ENCODE results near the gene SPX. TPM values are rescaled to one million over a fixed set of nuclear protein-coding genes. Genes with fewer than 3 reads are reported as not detected.

Gene SPX
- polyA plus RNA-seq, 2 of the 4 experiments (the other 2 are of a cell fraction), result 2.9 to 39.8 TPM

GRCh38 chr12:21559855-21560569 is 33.9 kb downstream of the SPX start:
- H3K4me1 ChIP-seq, result peaks cover 54% of the 10 kb centered on the region
- H3K4me2 ChIP-seq, result peak overlapping the region; percentile 58
- ATAC-seq (peak; percentile 92 to 97), FAIRE-seq (peak; percentile 96), DNase-seq (ENCODE audit: low read depth in 1 of 2, low spot score in 1 of 2) (peak; percentile 19 to 74)
- H3K9me3 ChIP-seq, result no peaks in the 10 kb centered on the region
- no peak overlapping the region for H3K4me3 ChIP-seq
- WGBS (ENCODE audit: missing lambda C conversion rate), result 5% methylated on average over 7 of the region's 7 CpGs
- CTCF ChIA-PET, result interaction anchor here (1.1 to 2.0 kb wide), 2 partner anchors 33 to 121 kb away, joined by 4 to 11 read pairs; no protein-coding TSS in a partner anchor
- no peak for TF ChIP-seq HOXB13 (CRISPR knock-in tag; IDR thresholded peaks at IDR 0.05; ENCODE audit: low read depth)
- no peak for TF ChIP-seq BCL3 (IDR thresholded peaks at IDR 0.05)
- TF ChIP-seq JUNB (IDR thresholded peaks at IDR 0.05), result peak; percentile 84
- TF ChIP-seq BHLHE40 (IDR thresholded peaks at IDR 0.05; ENCODE audit: low read depth, low read length), result no peak
- no peak for TF ChIP-seq NFE2L2 (conservative IDR thresholded peaks at IDR 0.05; ENCODE audit: low read length)
- TF ChIP-seq ATOH8 (CRISPR knock-in tag; IDR thresholded peaks at IDR 0.05; ENCODE audit: low read depth), result no peak
- no peak; the same call in 1 of the 2 replicates for TF ChIP-seq GATA3 (IDR thresholded peaks at IDR 0.05; ENCODE audit: borderline replicate concordance)
- no peak for TF ChIP-seq HOXA7 (CRISPR knock-in tag; IDR thresholded peaks at IDR 0.05)
- TF ChIP-seq CEBPB (IDR thresholded peaks at IDR 0.05), result peak; percentile 70 to 78
- TF ChIP-seq SMC3 (IDR thresholded peaks at IDR 0.05), result no peak
- TF ChIP-seq MYC (IDR thresholded peaks at IDR 0.05; ENCODE audit: borderline replicate concordance, low read length), result no peak
- peak in 1 of 2 experiments; percentile 49; a peak in 2 of 5 replicates for TF ChIP-seq EP300 (IDR thresholded peaks at IDR 0.05)
- TF ChIP-seq JUN (IDR thresholded peaks at IDR 0.05), result peak; percentile 29 to 49; a peak in 2 of 5 replicates
- TF ChIP-seq RCOR1 (IDR thresholded peaks at IDR 0.05; ENCODE audit: low read depth, low read length), result no peak
- no peak for TF ChIP-seq CHD4 (IDR thresholded peaks at IDR 0.05; ENCODE audit: borderline replicate concordance)
- peak; percentile 69 for TF ChIP-seq FOSL2 (IDR thresholded peaks at IDR 0.05)
- peak; percentile 71 for TF ChIP-seq FOSL2 (CRISPR knock-in tag; IDR thresholded peaks at IDR 0.05)
- POLR2A ChIA-PET, result interaction anchor here (0.7 to 1.9 kb wide), 4 partner anchors 58 to 984 kb away, joined by 3 to 12 read pairs (median 6); partner anchors contain the start of genes C2CD5, GOLT1B, LDHB and RECQL
- H3K27ac ChIP-seq, result peak overlapping the region; percentile 63 to 78; a peak in 5 of 6 replicates

GRCh38 chr12:21561158-21561557 is 35.1 kb downstream of the SPX start:
- ATAC-seq (peak in 1 of 2 experiments; percentile 38; a peak in 1 of 6 replicates), FAIRE-seq (peak; percentile 18), DNase-seq (ENCODE audit: low read depth in 1 of 2, low spot score in 1 of 2) (no peak)
- Histone ChIP-seq H3K4me1 (peaks cover 65% of the 10 kb centered on the region), H3K27ac (peak overlapping the region; percentile 69 to 78), H3K4me3 (no peak overlapping the region), H3K9me3 (no peaks in the 10 kb centered on the region), H3K4me2 (peak overlapping the region; percentile 58)
- POLR2A ChIA-PET, result no interaction called here
- CTCF ChIA-PET, result interaction anchor here (2.0 kb wide), 1 partner anchor 119 kb away, joined by 11 read pairs; no protein-coding TSS in a partner anchor
- 27% methylated on average over 2 of the region's 2 CpGs for WGBS (ENCODE audit: missing lambda C conversion rate)
- TF ChIP-seq ZC3H11A (IDR thresholded peaks at IDR 0.05), result no peak
- no peak for TF ChIP-seq ATOH8 (CRISPR knock-in tag; IDR thresholded peaks at IDR 0.05; ENCODE audit: low read depth)

- peak overlapping the region; percentile 46 for H3K4me2 ChIP-seq
- 2% methylated on average over 2 of the region's 2 CpGs for WGBS (ENCODE audit: missing lambda C conversion rate)
- ChIA-PET POLR2A (no interaction called here), CTCF (no interaction called here)
- DNase-seq (ENCODE audit: low read depth in 1 of 2, low spot score in 1 of 2) (peak in 1 of 2 experiments; percentile 46), ATAC-seq (peak in 1 of 2 experiments; percentile 27; a peak in 1 of 6 replicates), FAIRE-seq (no peak)
- H3K27ac ChIP-seq, result peak overlapping the region; percentile 24 to 78; a peak in 5 of 6 replicates
- H3K9me3 ChIP-seq, result no peaks in the 10 kb centered on the region
- TF ChIP-seq JUN (IDR thresholded peaks at IDR 0.05) (peak in 1 of 2 experiments; percentile 60; a peak in 1 of 5 replicates), TP53 (CRISPR knock-in tag; IDR thresholded peaks at IDR 0.05) (no peak), JUNB (IDR thresholded peaks at IDR 0.05) (peak; percentile 73), EP300 (IDR thresholded peaks at IDR 0.05) (peak; percentile 30 to 55; a peak in 1 of 5 replicates)
- no peak overlapping the region for H3K4me3 ChIP-seq
- H3K4me1 ChIP-seq, result peaks cover 75% of the 10 kb centered on the region
Observed at GRCh38 chr12:21562859-21563258, 36.8 kb downstream of the SPX start.
